NCI-H460 (cell line): ENCODE measurements around the gene TBK1. TPM values are rescaled to one million over a fixed set of nuclear protein-coding genes. Genes with fewer than 3 reads are reported as not detected.
"Not testable (repeated sequence)": the region's sequence is repeated elsewhere in the genome, so short reads cannot be mapped to it uniquely, and the experiment has no call there.

ENCODE experiments used
- DNase-seq: peaks from one replicate; pipeline ENCODE4 v3.0.0-alpha.2; 2016; ENCODE audit warnings: low read depth; ENCODE audit errors: extremely low read depth
- total RNA-seq: library from RNA; depleted of rRNA; stranded (reverse); fragments of >200 nt; shearing (Covaris generic); gene quantifications from 2 replicates; pipeline ENCODE4 v1.2.3, GENCODE V29; 2014; rRNA removed

TBK1 gene
- total RNA-seq, 1 experiment from 2014 or later = 61.1 TPM

DNA sequence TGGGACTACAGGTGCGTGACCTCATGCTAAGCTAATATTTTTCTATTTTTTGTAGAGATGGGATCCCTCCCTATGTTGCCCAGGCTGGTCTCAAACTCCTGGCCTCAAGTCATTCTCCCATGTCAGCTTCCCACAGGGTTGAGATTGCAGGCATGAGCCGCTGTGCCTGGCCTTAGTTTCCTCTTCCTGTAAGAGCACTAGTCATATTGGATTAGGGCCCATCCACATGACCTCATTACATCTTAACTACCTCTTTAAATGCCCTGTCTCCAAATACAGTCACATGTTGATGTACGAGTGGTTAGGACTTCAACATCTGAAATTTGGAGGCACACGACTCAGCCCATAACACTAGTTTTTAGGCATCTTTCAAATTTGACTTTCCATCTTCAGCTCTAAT lies 86.2 kb downstream of the TBK1 start:
- DNase-seq = no peak

DNA sequence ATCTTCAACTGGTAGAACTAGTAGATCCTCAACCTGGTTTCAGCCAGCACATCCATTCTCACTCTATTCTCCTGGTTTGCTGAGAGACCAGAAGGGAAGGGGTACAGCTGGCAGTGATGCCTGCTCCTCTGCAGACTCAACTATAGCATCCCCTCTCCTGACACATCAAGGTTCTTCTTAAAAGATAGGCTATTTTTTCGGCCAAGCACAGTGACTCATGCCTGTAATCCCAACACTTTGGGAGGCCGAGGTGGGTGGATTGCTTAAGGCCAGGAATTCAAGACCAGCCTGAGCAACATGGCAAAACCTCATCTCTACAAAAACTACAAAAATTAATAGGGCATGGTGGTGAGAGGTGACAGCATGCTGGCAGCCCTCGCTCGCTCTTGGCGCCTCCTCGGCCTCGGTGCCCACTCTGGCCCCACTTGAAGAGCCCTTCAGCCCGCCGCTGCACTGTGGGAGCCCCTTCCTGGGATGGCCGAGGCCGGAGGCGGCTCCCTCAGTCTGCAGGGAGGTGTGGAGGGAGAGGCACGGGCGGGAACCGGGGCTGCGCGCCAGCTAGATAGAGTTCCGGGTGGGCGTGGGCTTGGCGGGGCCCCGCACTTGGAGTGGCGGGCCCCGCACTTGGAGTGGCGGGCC lies 90.6 kb downstream of the TBK1 start:
- not testable (repeated sequence) for DNase-seq

GRCh38 chr12:64544371-64545080 lies 92.6 kb downstream of the TBK1 start:
- DNase-seq = no peak

- DNase-seq = no peak
Observed at GRCh38 chr12:64545081-64545382, 93.1 kb downstream of the TBK1 start.

DNA sequence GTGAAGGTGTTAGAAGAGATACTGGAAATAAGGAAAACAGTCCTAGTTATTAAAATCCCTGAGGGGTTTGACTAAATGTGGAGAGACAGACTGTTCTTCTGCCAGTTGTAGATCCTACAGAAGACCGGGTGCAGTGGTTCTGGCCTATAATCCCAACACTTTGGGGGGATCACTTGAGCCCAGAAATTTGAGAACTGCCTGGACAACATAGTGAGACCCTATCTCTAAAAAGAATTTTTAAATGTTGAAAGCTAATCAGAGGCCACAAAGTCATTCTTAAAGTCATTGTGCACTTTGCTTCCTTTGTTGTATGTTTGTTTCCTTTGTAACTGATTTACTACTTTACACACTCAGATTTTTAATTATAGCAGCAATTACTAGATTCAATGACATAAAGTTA lies 97.2 kb downstream of the TBK1 start:
- DNase-seq = no peak

DNA sequence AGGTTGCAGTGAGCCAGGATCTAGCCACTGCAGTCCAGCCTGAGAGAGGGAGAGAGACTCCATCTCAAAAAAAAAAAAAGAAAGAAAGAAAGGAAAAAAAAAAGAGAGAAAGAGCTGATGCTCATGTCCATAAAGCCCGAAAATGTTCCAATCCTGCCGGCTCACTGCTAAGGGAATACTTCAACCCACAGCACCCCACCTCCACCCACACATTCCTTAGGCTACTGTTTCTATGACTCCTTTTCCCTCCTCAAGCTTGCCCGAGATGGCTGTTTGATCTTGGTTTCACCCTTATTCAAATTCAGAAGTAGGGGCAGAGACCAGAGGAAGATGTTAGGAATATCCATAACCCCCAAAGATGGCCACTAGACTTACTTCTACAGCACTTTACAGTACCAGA lies 98.8 kb downstream of the TBK1 start:
- DNase-seq = no peak

DNA sequence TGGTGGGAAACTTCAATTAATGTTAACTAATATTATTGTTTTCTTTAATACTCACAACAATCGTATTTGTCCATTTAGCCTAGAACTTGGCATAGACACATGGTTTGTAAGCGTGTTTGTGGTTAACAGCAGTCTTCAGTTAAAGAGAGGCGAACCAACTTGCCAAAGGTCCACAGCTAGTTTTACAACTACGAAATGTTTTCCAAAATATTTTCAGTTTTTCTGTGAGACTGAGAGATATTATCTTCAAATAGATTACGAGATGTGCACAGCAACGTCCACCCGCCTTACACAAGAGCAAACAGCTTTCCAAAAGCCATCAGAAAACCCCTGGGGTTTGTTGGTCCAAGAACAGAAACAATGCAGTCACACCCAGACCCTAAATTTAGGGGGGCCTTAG lies 99.8 kb downstream of the TBK1 start:
- DNase-seq = no peak

Other genes starting within 250 kb of the TBK1 start
- gene KICS2, start 229.8 kb upstream of the TBK1 start, total RNA-seq = 16.4 and 23.0 TPM in 2 replicates
- 0.40 TPM in 1 of 2 replicates, not detected in the other for gene C12orf56, start 61.4 kb upstream of the TBK1 start, total RNA-seq
- gene XPOT, start 47.7 kb upstream of the TBK1 start, total RNA-seq = 261 and 293 TPM in 2 replicates
- 38.2 and 42.6 TPM in 2 replicates for gene RASSF3, start 158.4 kb downstream of the TBK1 start, total RNA-seq